ENCODE results near the gene CERS5. TPM values are rescaled to one million over a fixed set of nuclear protein-coding genes. Genes with fewer than 3 reads are reported as not detected.

The CERS5 gene
- total and polyA plus RNA-seq, 10 of the 15 experiments (the other 5 are each of a cell fraction or from before 2014, with no cell fraction given): 6.8 to 50.1 (median 31.8) TPM

GRCh38 chr12:50211392-50212070 is 44.4 kb upstream of the CERS5 start (continued):
- TF ChIP-seq ZBTB11 (CRISPR knock-in tag; IDR thresholded peaks at IDR 0.05) (no peak), HDAC6 (IDR thresholded peaks at IDR 0.05; ENCODE audit: unreplicated experiment) (no peak), SMAD5 (IDR thresholded peaks at IDR 0.05; ENCODE audit: low read depth) (no peak), PML (IDR thresholded peaks at IDR 0.05; ENCODE audit: low read length) (no peak), MEF2A (IDR thresholded peaks at IDR 0.05; ENCODE audit: insufficient read depth, low read depth, low read length) (no peak)

- H3K36me3 ChIP-seq (ENCODE audit: control insufficient read depth in 2 of 2, insufficient read depth in 2 of 2, low read length in 1 of 2): peaks cover 4 to 20% of the 10 kb centered on the region in 2 experiments; a peak in 3 of 4 replicates
- BruUV-seq (replicated peaks): no TSS peak
- no peak for DNase-seq (ENCODE audit: low read depth, low spot score)
- H3K4me2 ChIP-seq (ENCODE audit: control insufficient read depth, insufficient read depth): no peak overlapping the region
- H3K9me3 ChIP-seq (replicated peaks; ENCODE audit: control insufficient read depth, insufficient read depth, low read length): no peaks in the 10 kb centered on the region
- RAD21 ChIA-PET (ENCODE audit: unreplicated experiment): no interaction called here
- in situ Hi-C loops (cut with MboI): no loop called here
- TF ChIP-seq SPI1 (IDR thresholded peaks at IDR 0.05; ENCODE audit: borderline replicate concordance, insufficient read depth, low read depth, low read length): peak; percentile 69; the same call in 1 of the 2 replicates
- TF ChIP-seq YY1 (IDR thresholded peaks at IDR 0.05; ENCODE audit: low read depth, low read length): peak; percentile 47
- TF ChIP-seq IRF4 (IDR thresholded peaks at IDR 0.05; ENCODE audit: low read depth, low read length): no peak
- H3K27ac ChIP-seq (ENCODE audit: control insufficient read depth, insufficient read depth): no peak overlapping the region
- CTCF ChIA-PET: interaction anchor here (0.7 to 1.3 kb wide), 6 partner anchors 14 to 364 kb away, joined by 3 read pairs; partner anchors contain the start of gene BCDIN3D
- peaks cover 12% of the 10 kb centered on the region for H3K4me1 ChIP-seq (ENCODE audit: control insufficient read depth, insufficient read depth, low read length)
- H4K20me1 ChIP-seq (ENCODE audit: control insufficient read depth, insufficient read depth): no peaks in the 10 kb centered on the region
- H2AFZ ChIP-seq (ENCODE audit: control insufficient read depth, low read depth, low read length): no peak overlapping the region
- SMC1A ChIA-PET (ENCODE audit: uncharacterized antibody, unreplicated experiment): interaction anchor here (1.2 to 6.1 kb wide), 2 partner anchors 13 to 106 kb away, joined by 3 to 64 read pairs; no protein-coding TSS in a partner anchor
- H3K4me3 ChIP-seq: no peak overlapping the region
- POLR2A ChIA-PET: no interaction called here
- no peak for FAIRE-seq
- no peaks in the 10 kb centered on the region for H3K27me3 ChIP-seq (replicated peaks in 1 of 2; ENCODE audit: control insufficient read depth in 2 of 2, insufficient read depth in 2 of 2, low read length in 1 of 2)
- no peak for ATAC-seq
- WGBS (ENCODE audit: insufficient coverage, insufficient replicate concordance, low lambda C conversion rate, missing lambda C conversion rate): 24% methylated on average over 2 of the region's 2 CpGs
- H3K9ac ChIP-seq (ENCODE audit: control insufficient read depth, insufficient read depth, low read length): no peak overlapping the region
- H3K79me2 ChIP-seq (ENCODE audit: control insufficient read depth, insufficient read depth, low read length): peaks cover 31% of the 10 kb centered on the region
- intact Hi-C loops (cut with micrococcal nuclease; ENCODE audit: unreplicated experiment): no loop called here
These were observed 40.3 kb upstream of the CERS5 start for GRCh38 chr12:50207424-50207823.
